ENCODE results near the gene NIT2. TPM values are rescaled to one million over a fixed set of nuclear protein-coding genes. Genes with fewer than 3 reads are reported as not detected.
"Not testable (repeated sequence)": the region's sequence is repeated elsewhere in the genome, so short reads cannot be mapped to it uniquely, and the experiment has no call there.

The NIT2 gene
- polyA plus RNA-seq (ENCODE audit: insufficient read length) = 25.1 TPM

GRCh38 chr3:100334488-100335351, at the start of gene NIT2:
NIT2 (plus strand) TSS chr3:100334757; CDS start chr3:100334792, 35 bp downstream.
- peak; percentile 87 for DNase-seq

GRCh38 chr3:100288288-100288894, 46.2 kb upstream of the NIT2 start:
- no peak for DNase-seq

- no peak for DNase-seq
These were observed 45.2 kb upstream of the NIT2 start for GRCh38 chr3:100289339-100289738.

GRCh38 chr3:100295089-100295488, 39.5 kb upstream of the NIT2 start:
- DNase-seq = no peak

GRCh38 chr3:100297784-100298183, 36.8 kb upstream of the NIT2 start:
- DNase-seq = no peak

GRCh38 chr3:100299016-100299415, 35.5 kb upstream of the NIT2 start:
- no peak for DNase-seq

- DNase-seq = no peak
These were observed 27.9 kb upstream of the NIT2 start for GRCh38 chr3:100306695-100307094.

GRCh38 chr3:100310355-100310965, 24.1 kb upstream of the NIT2 start:
- no peak for DNase-seq

- no peak for DNase-seq
These were observed 23.5 kb upstream of the NIT2 start for GRCh38 chr3:100311011-100311410.

- peak; percentile 36 for DNase-seq
These were observed 17.9 kb upstream of the NIT2 start for GRCh38 chr3:100316641-100317069.

GRCh38 chr3:100317912-100318311, 16.6 kb upstream of the NIT2 start:
- no peak for DNase-seq

- DNase-seq = no peak
These were observed 14.6 kb upstream of the NIT2 start for GRCh38 chr3:100319951-100320350.

GRCh38 chr3:100324044-100324443, 10.5 kb upstream of the NIT2 start:
- no peak for DNase-seq

GRCh38 chr3:100325827-100326226, 8.7 kb upstream of the NIT2 start:
- DNase-seq = no peak

GRCh38 chr3:100327377-100327776, 7.2 kb upstream of the NIT2 start:
- DNase-seq = not testable (repeated sequence)

- DNase-seq = no peak
These were observed 4.6 kb upstream of the NIT2 start for GRCh38 chr3:100329800-100330489.

- no peak for DNase-seq
These were observed 3.9 kb upstream of the NIT2 start for GRCh38 chr3:100330651-100331050.

GRCh38 chr3:100331660-100332059, 2.9 kb upstream of the NIT2 start:
- DNase-seq = no peak

- no peak for DNase-seq
These were observed 1.5 kb upstream of the NIT2 start for GRCh38 chr3:100333051-100333450.

GRCh38 chr3:100333970-100334487, 528 bp upstream of the NIT2 start:
- DNase-seq = no peak

- DNase-seq = no peak
These were observed 877 bp downstream of the NIT2 start for GRCh38 chr3:100335434-100335833.

GRCh38 chr3:100336229-100336628, 1.7 kb downstream of the NIT2 start:
- not testable (repeated sequence) for DNase-seq

- DNase-seq = no peak
These were observed 4.4 kb downstream of the NIT2 start for GRCh38 chr3:100338911-100339310.

All from hindlimb muscle (tissue), 1 donor.